AG04450 (cell line): Measurements from ENCODE around the gene ITGB2. TPM values are rescaled to one million over a fixed set of nuclear protein-coding genes. Genes with fewer than 3 reads are reported as not detected.
A peak's percentile ranks its signal among the peaks of the same experiment; 100 is the strongest.
"Not testable (repeated sequence)": the region's sequence is repeated elsewhere in the genome, so short reads cannot be mapped to it uniquely, and the experiment has no call there.

ENCODE experiments used
- CTCF ChIA-PET: fragments of 300-600, 350-600 bp; formaldehyde crosslinking; extraction: SDS; loops from one replicate; lab custom pipeline; 2022; ENCODE audit warnings: antibody characterized with exemption, inconsistent platforms; lab: Charles Lee
- POLR2A ChIA-PET: fragments of 350-600 bp; formaldehyde crosslinking; extraction: SDS; loops from one replicate; lab custom pipeline; 2021; ENCODE audit warnings: antibody characterized with exemption, inconsistent platforms; lab: Yijun Ruan, JAX
- DNase-seq: peaks from one replicate; pipeline ENCODE4 v3.0.0-alpha.2; 2011; ENCODE audit warnings: low read depth, low spot score
- H3K27ac ChIP-seq: one replicate; pipeline ENCODE4 v1.5.1; 2012; ENCODE audit warnings: low read depth, low read length, control low read depth
- H3K27me3 ChIP-seq: one replicate; pipeline ENCODE4 v1.6.0; 2012; ENCODE audit warnings: low read length; ENCODE audit not compliant: control insufficient read depth, insufficient read depth
- H3K4me3 ChIP-seq: 2 replicates; pipeline ENCODE4 v1.5.1; 2011; ENCODE audit warnings: mild to moderate bottlenecking, low read depth, low read length, control low read depth
- H3K9me3 ChIP-seq: 2 replicates; pipeline ENCODE4 v1.5.1; 2012; ENCODE audit warnings: low read length; ENCODE audit not compliant: control insufficient read depth, insufficient read depth
- CTCF ChIP-seq: IDR thresholded peaks from 2 replicates; pipeline ENCODE4 v1.5.1; 2011; ENCODE audit warnings: low read depth, low read length, control low read depth, inconsistent platforms
- polyA plus RNA-seq: library from polyadenylated mRNA; depleted of rRNA; stranded (reverse); fragments of >200 nt; gene quantifications from 2 replicates; pipeline ENCODE4 v1.2.3, GENCODE V29; 2011

Gene ITGB2
- polyA plus RNA-seq, 1 experiment: 0.04 TPM

GRCh38 chr21:44929799-44930542 lies 9.3 kb upstream of the ITGB2 start:
- H3K4me3 ChIP-seq: no peak overlapping the region
- DNase-seq: no peak
- H3K27me3 ChIP-seq: peaks cover 63% of the 10 kb centered on the region
- POLR2A ChIA-PET: interaction anchor here (1.0 to 1.2 kb wide), 2 partner anchors 56 to 112 kb away, joined by 3 read pairs; partner anchors contain the start of genes PTTG1IP and SUMO3
- H3K27ac ChIP-seq: no peak overlapping the region
- peaks cover 12% of the 10 kb centered on the region for H3K9me3 ChIP-seq
- CTCF ChIA-PET: interaction anchor here (1.1 kb wide), 1 partner anchor 130 kb away, joined by 3 read pairs; no protein-coding TSS in a partner anchor
- no peak for TF ChIP-seq CTCF

GRCh38 chr21:44929242-44929798 lies 8.6 kb upstream of the ITGB2 start:
- peaks cover 61% of the 10 kb centered on the region for H3K27me3 ChIP-seq
- ChIA-PET CTCF (interaction anchor here (1.1 kb wide), 1 partner anchor 130 kb away, joined by 3 read pairs; no protein-coding TSS in a partner anchor), POLR2A (interaction anchor here (0.8 to 1.2 kb wide), 3 partner anchors 60 to 208 kb away, joined by 3 read pairs; partner anchors contain the start of gene SUMO3)
- no peak for DNase-seq
- H3K27ac ChIP-seq: peak overlapping the region; percentile 47
- H3K9me3 ChIP-seq: peaks cover 12% of the 10 kb centered on the region
- TF ChIP-seq CTCF: no peak
- H3K4me3 ChIP-seq: no peak overlapping the region

- H3K27me3 ChIP-seq: peaks cover 63% of the 10 kb centered on the region
- peak; percentile 32 for DNase-seq
- POLR2A ChIA-PET: interaction anchor here (0.8 to 2.6 kb wide), 4 partner anchors 56 to 209 kb away, joined by 3 to 30 read pairs (median 3); partner anchors contain the start of genes PTTG1IP and SUMO3
- H3K4me3 ChIP-seq: not testable (repeated sequence)
- peak overlapping the region; percentile 47 for H3K27ac ChIP-seq
- CTCF ChIA-PET: interaction anchor here (0.6 to 1.6 kb wide), 4 partner anchors 128 to 399 kb away, joined by 3 to 5 read pairs (median 3); no protein-coding TSS in a partner anchor
- H3K9me3 ChIP-seq: peaks cover 12% of the 10 kb centered on the region
Measured at GRCh38 chr21:44928500-44929241, 8.0 kb upstream of the ITGB2 start.

GRCh38 chr21:44927587-44928461 lies 7.1 kb upstream of the ITGB2 start:
- no peak for DNase-seq
- Histone ChIP-seq H3K9me3 (peaks cover 9% of the 10 kb centered on the region), H3K27ac (peak overlapping the region; percentile 21), H3K27me3 (peaks cover 61% of the 10 kb centered on the region), H3K4me3 (no peak overlapping the region)
- CTCF ChIA-PET: interaction anchor here (0.6 to 1.6 kb wide), 5 partner anchors 127 to 398 kb away, joined by 3 to 6 read pairs (median 4); no protein-coding TSS in a partner anchor
- peak; percentile 26 for TF ChIP-seq CTCF
- POLR2A ChIA-PET: interaction anchor here (0.6 to 2.6 kb wide), 7 partner anchors 14 to 210 kb away, joined by 3 to 30 read pairs (median 6); partner anchors contain the start of genes PTTG1IP and UBE2G2
